Measurements from ENCODE around the gene LDB3.

GRCh38 chr10:86747796-86748581, 79.7 kb downstream of the LDB3 start:
- no peak for TF ChIP-seq CTCF (IDR thresholded peaks at IDR 0.05)
- no peak for TF ChIP-seq MAFK (IDR thresholded peaks at IDR 0.05; ENCODE audit: partially characterized antibody)
- TF ChIP-seq JUNB (IDR thresholded peaks at IDR 0.05) = no peak
- no peak for TF ChIP-seq ELK1 (IDR thresholded peaks at IDR 0.05; ENCODE audit: low read depth, low read length)
- TF ChIP-seq RAD21 (conservative IDR thresholded peaks at IDR 0.05 in 1 of 2, IDR thresholded peaks at IDR 0.05 in 1 of 2) = no peak
- TF ChIP-seq RFX5 (IDR thresholded peaks at IDR 0.05) = no peak

Data from A549 (cell line).